ENCODE measurements around the gene ANTXR1.

DNA sequence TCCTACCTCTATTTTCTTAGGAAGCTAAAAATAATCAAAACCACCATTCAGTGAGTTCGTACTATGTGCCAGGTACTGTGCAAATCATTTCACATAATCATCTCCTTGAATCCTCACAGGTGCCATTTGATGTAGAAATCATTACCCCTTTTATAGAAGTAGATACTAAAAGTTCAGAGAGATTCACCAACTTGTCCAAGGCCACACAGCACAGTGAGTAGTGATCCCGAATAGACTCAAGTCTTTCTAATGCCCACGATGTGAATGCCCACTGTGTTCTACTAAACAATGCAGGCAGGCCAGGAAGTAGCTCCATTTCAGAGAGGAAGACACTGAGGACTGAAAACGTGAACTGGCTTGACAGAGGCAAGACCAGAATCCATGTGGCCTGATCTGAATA lies 68.8 kb downstream of the ANTXR1 start:
- TF ChIP-seq, protein P1, sequence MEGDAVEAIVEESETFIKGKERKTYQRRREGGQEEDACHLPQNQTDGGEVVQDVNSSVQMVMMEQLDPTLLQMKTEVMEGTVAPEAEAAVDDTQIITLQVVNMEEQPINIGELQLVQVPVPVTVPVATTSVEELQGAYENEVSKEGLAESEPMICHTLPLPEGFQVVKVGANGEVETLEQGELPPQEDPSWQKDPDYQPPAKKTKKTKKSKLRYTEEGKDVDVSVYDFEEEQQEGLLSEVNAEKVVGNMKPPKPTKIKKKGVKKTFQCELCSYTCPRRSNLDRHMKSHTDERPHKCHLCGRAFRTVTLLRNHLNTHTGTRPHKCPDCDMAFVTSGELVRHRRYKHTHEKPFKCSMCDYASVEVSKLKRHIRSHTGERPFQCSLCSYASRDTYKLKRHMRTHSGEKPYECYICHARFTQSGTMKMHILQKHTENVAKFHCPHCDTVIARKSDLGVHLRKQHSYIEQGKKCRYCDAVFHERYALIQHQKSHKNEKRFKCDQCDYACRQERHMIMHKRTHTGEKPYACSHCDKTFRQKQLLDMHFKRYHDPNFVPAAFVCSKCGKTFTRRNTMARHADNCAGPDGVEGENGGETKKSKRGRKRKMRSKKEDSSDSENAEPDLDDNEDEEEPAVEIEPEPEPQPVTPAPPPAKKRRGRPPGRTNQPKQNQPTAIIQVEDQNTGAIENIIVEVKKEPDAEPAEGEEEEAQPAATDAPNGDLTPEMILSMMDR (IDR thresholded peaks at IDR 0.05) = no peak
- TF ChIP-seq POLR2A (IDR thresholded peaks at IDR 0.05) (no peak), POLR2AphosphoS5 (IDR thresholded peaks at IDR 0.05) (no peak), EP300 (IDR thresholded peaks at IDR 0.05) (no peak)
